HUES64 (cell line): ENCODE data around the gene IDH1. TPM values are rescaled to one million over a fixed set of nuclear protein-coding genes. Genes with fewer than 3 reads are reported as not detected.

Experiments
- H3K27ac ChIP-seq: 2 replicates; pipeline ENCODE4 v1.7.0; 2013; ENCODE audit warnings: low read depth, low read length, inconsistent platforms
- H3K27me3 ChIP-seq: 2 replicates; pipeline ENCODE4 v1.6.1; 2013; ENCODE audit warnings: mild to moderate bottlenecking, low read length; ENCODE audit not compliant: insufficient read depth
- H3K36me3 ChIP-seq: 2 replicates; pipeline ENCODE4 v1.6.1; 2013; ENCODE audit warnings: mild to moderate bottlenecking, low read length; ENCODE audit not compliant: insufficient read depth
- H3K4me1 ChIP-seq: 2 replicates; pipeline ENCODE4 v1.6.1; 2013; ENCODE audit warnings: mild to moderate bottlenecking, low read length, moderate library complexity; ENCODE audit not compliant: insufficient read depth
- H3K4me3 ChIP-seq: 2 replicates; pipeline ENCODE4 v1.5.1; 2013; ENCODE audit warnings: mild to moderate bottlenecking, low read length, moderate library complexity
- H3K9ac ChIP-seq: 2 replicates; pipeline ENCODE4 v1.6.1; 2013; ENCODE audit warnings: mild to moderate bottlenecking, low read depth, low read length
- H3K9me3 ChIP-seq: 2 replicates; pipeline ENCODE4 v1.6.1; 2013; ENCODE audit warnings: low read depth, low read length; ENCODE audit not compliant: insufficient read depth
- WGBS: fragments of 150-250, 120-280 bp; methylation state at CpG from one replicate; pipeline ENCODE4 v1.1.7; 2013; ENCODE audit warnings: missing lambda C conversion rate; 5-methylcytosine and 5-hydroxymethylcytosine counted together
- polyA plus RNA-seq, 2 experiments: library from polyadenylated mRNA; stranded (reverse); fragments of 50-300 nt; gene quantifications; one replicate each; pipeline ENCODE4 v1.2.3, GENCODE V29; 2013

Gene IDH1
- polyA plus RNA-seq (2013, experiment 1 of 2) = 324 TPM
- 320 TPM for polyA plus RNA-seq (2013, experiment 2 of 2)

- Histone ChIP-seq H3K36me3 (peaks cover 38% of the 10 kb centered on the region), H3K27ac (peak within 1 kb of the TSS; percentile 98), H3K9ac (peak within 1 kb of the TSS; percentile 96), H3K9me3 (no peaks in the 10 kb centered on the region), H3K27me3 (no peaks in the 10 kb centered on the region), H3K4me3 (peak within 1 kb of the TSS; percentile 93), H3K4me1 (peaks cover 21% of the 10 kb centered on the region)
- WGBS = under 1% methylated on average over 48 of the region's 48 CpGs
Observed at GRCh38 chr2:208254871-208255556, at the start of gene IDH1. TSS of gene IDH1 (minus strand) at chr2:208255071. CDS start at chr2:208251551, 3,520 bp downstream.

- H3K9ac ChIP-seq = no peak overlapping the region
- no peak overlapping the region for H3K27ac ChIP-seq
- H3K36me3 ChIP-seq = peaks cover 78% of the 10 kb centered on the region
- no peak overlapping the region for H3K4me3 ChIP-seq
- WGBS = 95% methylated on average over 4 of the region's 4 CpGs
- no peaks in the 10 kb centered on the region for H3K9me3 ChIP-seq
- no peaks in the 10 kb centered on the region for H3K27me3 ChIP-seq
- no peaks in the 10 kb centered on the region for H3K4me1 ChIP-seq
Observed at GRCh38 chr2:208304157-208304556, 49.3 kb upstream of the IDH1 start.

- H3K27ac ChIP-seq = no peak overlapping the region
- H3K4me1 ChIP-seq = no peaks in the 10 kb centered on the region
- H3K9ac ChIP-seq = no peak overlapping the region
- H3K27me3 ChIP-seq = no peaks in the 10 kb centered on the region
- no peaks in the 10 kb centered on the region for H3K9me3 ChIP-seq
- WGBS = 97% methylated on average over 5 of the region's 5 CpGs
- H3K36me3 ChIP-seq = peaks cover 85% of the 10 kb centered on the region
- H3K4me3 ChIP-seq = no peak overlapping the region
Observed at GRCh38 chr2:208300847-208301618, 46.2 kb upstream of the IDH1 start.

GRCh38 chr2:208297961-208298360 is 43.1 kb upstream of the IDH1 start:
- H3K27ac ChIP-seq = no peak overlapping the region
- no peak overlapping the region for H3K4me3 ChIP-seq
- no peaks in the 10 kb centered on the region for H3K27me3 ChIP-seq
- H3K9me3 ChIP-seq = no peaks in the 10 kb centered on the region
- peaks cover 80% of the 10 kb centered on the region for H3K36me3 ChIP-seq
- H3K4me1 ChIP-seq = no peaks in the 10 kb centered on the region
- H3K9ac ChIP-seq = no peak overlapping the region
- WGBS = 100% methylated on average over 1 of the region's 1 CpG

GRCh38 chr2:208296610-208297009 is 41.7 kb upstream of the IDH1 start:
- WGBS = 85% methylated on average over 2 of the region's 2 CpGs

GRCh38 chr2:208295834-208296233 is 41.0 kb upstream of the IDH1 start:
- H3K27me3 ChIP-seq = no peaks in the 10 kb centered on the region
- WGBS = over 99% methylated on average over 4 of the region's 4 CpGs
- no peak overlapping the region for H3K27ac ChIP-seq
- H3K9ac ChIP-seq = no peak overlapping the region
- H3K36me3 ChIP-seq = peaks cover 80% of the 10 kb centered on the region
- H3K4me1 ChIP-seq = no peaks in the 10 kb centered on the region
- H3K9me3 ChIP-seq = no peaks in the 10 kb centered on the region
- no peak overlapping the region for H3K4me3 ChIP-seq

More at GRCh38 chr2:208296610-208297009, 41.7 kb upstream of the IDH1 start:
- H3K9ac ChIP-seq = no peak overlapping the region
- no peak overlapping the region for H3K27ac ChIP-seq
- peaks cover 80% of the 10 kb centered on the region for H3K36me3 ChIP-seq
- no peak overlapping the region for H3K4me3 ChIP-seq
- no peaks in the 10 kb centered on the region for H3K27me3 ChIP-seq
- no peaks in the 10 kb centered on the region for H3K4me1 ChIP-seq
- H3K9me3 ChIP-seq = no peaks in the 10 kb centered on the region

GRCh38 chr2:208294482-208295024 is 39.7 kb upstream of the IDH1 start:
- Histone ChIP-seq H3K36me3 (peaks cover 80% of the 10 kb centered on the region), H3K27ac (no peak overlapping the region), H3K9ac (no peak overlapping the region), H3K4me3 (no peak overlapping the region), H3K9me3 (peaks cover 6% of the 10 kb centered on the region; the same call in 1 of the 2 replicates), H3K4me1 (no peaks in the 10 kb centered on the region), H3K27me3 (no peaks in the 10 kb centered on the region)
- WGBS = 92% methylated on average over 4 of the region's 4 CpGs

GRCh38 chr2:208285853-208286252 is 31.0 kb upstream of the IDH1 start:
- Histone ChIP-seq H3K27me3 (no peaks in the 10 kb centered on the region), H3K36me3 (peaks cover 88% of the 10 kb centered on the region), H3K9me3 (peaks cover 6% of the 10 kb centered on the region; the same call in 1 of the 2 replicates), H3K27ac (no peak overlapping the region), H3K9ac (no peak overlapping the region), H3K4me1 (no peaks in the 10 kb centered on the region), H3K4me3 (no peak overlapping the region)
- WGBS = 98% methylated on average over 3 of the region's 4 CpGs

- H3K27me3 ChIP-seq = no peaks in the 10 kb centered on the region
- no peaks in the 10 kb centered on the region for H3K4me1 ChIP-seq
- no peak overlapping the region for H3K4me3 ChIP-seq
- no peak overlapping the region for H3K9ac ChIP-seq
- no peaks in the 10 kb centered on the region; the same call in 1 of the 2 replicates for H3K9me3 ChIP-seq
- no peak overlapping the region for H3K27ac ChIP-seq
- peaks cover 94% of the 10 kb centered on the region for H3K36me3 ChIP-seq
- WGBS = 100% methylated on average over 3 of the region's 3 CpGs
Observed at GRCh38 chr2:208280933-208281332, 26.1 kb upstream of the IDH1 start.

GRCh38 chr2:208280234-208280633 is 25.4 kb upstream of the IDH1 start:
- no peaks in the 10 kb centered on the region for H3K27me3 ChIP-seq
- H3K36me3 ChIP-seq = peaks cover 94% of the 10 kb centered on the region
- H3K4me1 ChIP-seq = no peaks in the 10 kb centered on the region
- H3K4me3 ChIP-seq = no peak overlapping the region
- no peak overlapping the region for H3K9ac ChIP-seq
- H3K27ac ChIP-seq = no peak overlapping the region
- H3K9me3 ChIP-seq = no peaks in the 10 kb centered on the region; the same call in 1 of the 2 replicates
- WGBS = 93% methylated on average over 2 of the region's 2 CpGs

- 100% methylated on average over 2 of the region's 2 CpGs for WGBS
- H3K4me3 ChIP-seq = no peak overlapping the region
- H3K27ac ChIP-seq = no peak overlapping the region
- peaks cover 98% of the 10 kb centered on the region for H3K36me3 ChIP-seq
- H3K4me1 ChIP-seq = no peaks in the 10 kb centered on the region
- H3K27me3 ChIP-seq = no peaks in the 10 kb centered on the region
- no peak overlapping the region for H3K9ac ChIP-seq
- no peaks in the 10 kb centered on the region; the same call in 1 of the 2 replicates for H3K9me3 ChIP-seq
Observed at GRCh38 chr2:208279236-208279635, 24.4 kb upstream of the IDH1 start.
